SU-DHL-6 (cell line): ENCODE measurements around the gene DCXR.

Experiments
- H2AFZ ChIP-seq: fragments of 200-600 bp; sonication (generic); 2 replicates; pipeline ENCODE4 v1.6.1; 2014; ENCODE audit warnings: low read depth, mild to moderate bottlenecking, moderate library complexity, mixed read lengths, antibody characterized with exemption, low read length; ENCODE audit not compliant: severe bottlenecking
- H3F3A ChIP-seq: fragments of 200-600 bp; shearing (Covaris generic); 2 replicates; pipeline ENCODE4 v1.6.0; 2016; ENCODE audit warnings: antibody characterized with exemption, mild to moderate bottlenecking; ENCODE audit not compliant: insufficient read depth
- H3K27ac ChIP-seq: fragments of 200-600 bp; sonication (generic); 2 replicates; pipeline ENCODE4 v1.5.1; 2016; ENCODE audit warnings: low read depth, mild to moderate bottlenecking, low read length, moderate library complexity, mixed read lengths
- H3K27me3 ChIP-seq: fragments of 200-600 bp; sonication (generic), shearing (Covaris generic); 2 replicates; pipeline ENCODE4 v1.6.0; 2014; ENCODE audit warnings: mild to moderate bottlenecking, low read length
- H3K36me3 ChIP-seq: fragments of 200-600 bp; sonication (generic); 2 replicates; pipeline ENCODE4 v1.6.1; 2014; ENCODE audit warnings: mild to moderate bottlenecking, low read length, mixed read lengths
- H3K4me2 ChIP-seq: fragments of 300-600, 200-600 bp; shearing (Covaris generic), sonication (generic); 2 replicates; pipeline ENCODE4 v1.6.0; 2014; ENCODE audit warnings: low read length, low read depth, mild to moderate bottlenecking; ENCODE audit not compliant: poor library complexity, severe bottlenecking
- H3K4me3 ChIP-seq: fragments of 200-600 bp; sonication (generic); 2 replicates; pipeline ENCODE4 v1.5.1; 2014; ENCODE audit warnings: antibody characterized with exemption, low read length, mild to moderate bottlenecking, mixed read lengths; ENCODE audit not compliant: insufficient read depth, poor library complexity, severe bottlenecking
- H3K79me2 ChIP-seq: fragments of 200-600 bp; sonication (generic); 2 replicates; pipeline ENCODE4 v1.6.1; 2014; ENCODE audit warnings: mild to moderate bottlenecking, low read length, moderate library complexity; ENCODE audit not compliant: insufficient read depth
- H3K9ac ChIP-seq: fragments of 200-600 bp; sonication (generic); 2 replicates; pipeline ENCODE4 v1.7.0; 2014; ENCODE audit warnings: mild to moderate bottlenecking, low read length
- H3K9me2 ChIP-seq: fragments of 200-600 bp; sonication (generic); replicated peaks from 2 replicates; pipeline ENCODE4 v1.6.1; 2014; ENCODE audit warnings: low read length; ENCODE audit not compliant: insufficient read depth
- H3K9me3 ChIP-seq: fragments of 200-600 bp; sonication (generic); 2 replicates; pipeline ENCODE4 v1.6.1; 2014; ENCODE audit warnings: low read length, mixed read lengths; ENCODE audit not compliant: insufficient read depth
- H4K20me1 ChIP-seq: fragments of 200-600 bp; sonication (generic); 2 replicates; pipeline ENCODE4 v1.6.1; 2014; ENCODE audit warnings: low read depth, mild to moderate bottlenecking, antibody characterized with exemption, low read length, moderate library complexity, mixed read lengths
- EZH2phosphoT487 ChIP-seq: fragments of 200-600 bp; sonication (generic), shearing (Covaris generic); conservative IDR thresholded peaks from 2 replicates; pipeline ENCODE4 v1.6.1; 2018; ENCODE audit warnings: mild to moderate bottlenecking, antibody characterized with exemption, low read length, moderate library complexity, mixed read lengths
- TF ChIP-seq, protein P1 (sequence below): fragments of 200-600 bp; sonication (generic); IDR thresholded peaks from one replicate; pipeline ENCODE4 v1.5.1; 2017; ENCODE audit warnings: antibody characterized with exemption, mild to moderate bottlenecking, low read length, moderate library complexity; ENCODE audit not compliant: insufficient read depth, poor library complexity, severe bottlenecking

Gene DCXR

DNA sequence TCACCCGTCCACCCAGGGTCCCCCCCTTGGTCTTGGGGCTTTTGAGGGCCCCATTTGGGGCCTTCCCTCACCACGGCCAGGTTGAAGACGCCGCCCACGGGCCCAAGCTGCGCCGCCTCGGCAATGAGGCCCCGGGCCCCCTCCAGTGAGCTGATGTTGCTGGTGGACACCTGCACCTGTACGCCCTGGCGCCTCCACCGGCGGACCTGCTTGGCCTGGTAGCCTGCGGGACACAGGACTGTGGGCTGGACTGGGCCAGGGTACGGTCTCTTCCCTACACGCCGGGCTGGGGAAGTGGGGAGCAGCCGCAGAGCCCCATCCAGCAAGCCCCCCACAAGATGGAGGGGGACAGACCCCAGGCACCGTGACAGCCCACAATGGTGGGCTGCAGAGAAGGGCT is 45.0 kb upstream of the DCXR start:
- Histone ChIP-seq H3K27me3 (no peaks in the 10 kb centered on the region), H3K4me2 (no peak overlapping the region), H3K9me2 (no peaks in the 10 kb centered on the region), H3K27ac (no peak overlapping the region), H2AFZ (no peak overlapping the region), H3K36me3 (no peaks in the 10 kb centered on the region), H3F3A (no peaks in the 10 kb centered on the region), H3K9me3 (no peaks in the 10 kb centered on the region), H3K9ac (no peak overlapping the region), H3K4me3 (no peak overlapping the region), H3K79me2 (no peaks in the 10 kb centered on the region), H4K20me1 (no peaks in the 10 kb centered on the region)
- TF ChIP-seq, protein P1, sequence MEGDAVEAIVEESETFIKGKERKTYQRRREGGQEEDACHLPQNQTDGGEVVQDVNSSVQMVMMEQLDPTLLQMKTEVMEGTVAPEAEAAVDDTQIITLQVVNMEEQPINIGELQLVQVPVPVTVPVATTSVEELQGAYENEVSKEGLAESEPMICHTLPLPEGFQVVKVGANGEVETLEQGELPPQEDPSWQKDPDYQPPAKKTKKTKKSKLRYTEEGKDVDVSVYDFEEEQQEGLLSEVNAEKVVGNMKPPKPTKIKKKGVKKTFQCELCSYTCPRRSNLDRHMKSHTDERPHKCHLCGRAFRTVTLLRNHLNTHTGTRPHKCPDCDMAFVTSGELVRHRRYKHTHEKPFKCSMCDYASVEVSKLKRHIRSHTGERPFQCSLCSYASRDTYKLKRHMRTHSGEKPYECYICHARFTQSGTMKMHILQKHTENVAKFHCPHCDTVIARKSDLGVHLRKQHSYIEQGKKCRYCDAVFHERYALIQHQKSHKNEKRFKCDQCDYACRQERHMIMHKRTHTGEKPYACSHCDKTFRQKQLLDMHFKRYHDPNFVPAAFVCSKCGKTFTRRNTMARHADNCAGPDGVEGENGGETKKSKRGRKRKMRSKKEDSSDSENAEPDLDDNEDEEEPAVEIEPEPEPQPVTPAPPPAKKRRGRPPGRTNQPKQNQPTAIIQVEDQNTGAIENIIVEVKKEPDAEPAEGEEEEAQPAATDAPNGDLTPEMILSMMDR = no peak
- TF ChIP-seq EZH2phosphoT487 = no peak

DNA sequence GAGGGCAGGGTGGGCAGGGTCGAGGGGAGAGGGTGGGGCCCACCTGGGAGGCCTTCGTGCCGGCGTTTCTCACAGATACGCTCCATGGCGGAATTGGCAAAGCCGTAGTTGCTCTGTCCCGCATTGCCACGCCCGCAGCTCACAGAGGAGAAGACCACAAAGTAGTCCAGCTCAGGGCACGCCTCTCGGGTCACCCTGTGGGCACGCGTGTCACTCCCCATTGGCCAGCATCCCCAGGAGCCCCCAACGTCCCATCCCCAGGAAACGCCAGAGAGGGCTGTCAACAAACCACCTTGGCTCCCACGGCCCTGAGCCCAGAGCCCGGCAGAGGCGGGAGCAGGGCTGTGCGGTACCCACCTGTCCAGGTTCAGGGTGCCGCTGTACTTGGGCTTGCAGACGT is 44.5 kb upstream of the DCXR start:
- H3K36me3 ChIP-seq = no peaks in the 10 kb centered on the region
- H3K9me3 ChIP-seq = no peaks in the 10 kb centered on the region
- H3K9me2 ChIP-seq = no peaks in the 10 kb centered on the region
- H3K27ac ChIP-seq = no peak overlapping the region
- H3K9ac ChIP-seq = no peak overlapping the region
- H3K79me2 ChIP-seq = no peaks in the 10 kb centered on the region
- no peak overlapping the region for H3K4me2 ChIP-seq
- TF ChIP-seq, protein P1 = no peak
- no peak for TF ChIP-seq EZH2phosphoT487
- H3K27me3 ChIP-seq = no peaks in the 10 kb centered on the region
- H2AFZ ChIP-seq = no peak overlapping the region
- no peaks in the 10 kb centered on the region for H4K20me1 ChIP-seq
- H3F3A ChIP-seq = peaks cover 1% of the 10 kb centered on the region; the same call in 1 of the 2 replicates
- H3K4me3 ChIP-seq = no peak overlapping the region

DNA sequence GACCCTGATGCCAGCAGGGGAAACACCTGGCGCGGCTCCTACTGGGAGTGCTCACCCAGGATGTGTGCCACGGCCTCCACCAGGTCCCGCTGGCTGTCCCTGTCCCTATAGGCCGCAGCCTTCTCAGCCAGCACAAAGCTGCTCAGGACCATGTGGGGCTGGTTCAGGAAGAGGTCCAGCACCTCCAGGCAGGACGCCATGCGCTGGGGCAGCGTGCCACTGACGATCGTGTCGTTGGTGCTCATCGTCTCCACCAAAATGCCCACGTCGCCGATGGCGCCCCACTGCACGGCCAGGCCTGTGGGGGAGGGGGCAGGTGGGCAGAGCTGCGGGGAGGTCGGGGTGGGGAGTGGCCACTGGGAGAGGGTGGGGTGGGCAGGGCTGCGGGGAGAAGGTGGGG is 44.0 kb upstream of the DCXR start:
- Histone ChIP-seq H4K20me1 (no peaks in the 10 kb centered on the region), H3K4me2 (no peak overlapping the region), H3K4me3 (no peak overlapping the region), H3F3A (peaks cover 5% of the 10 kb centered on the region; the same call in 1 of the 2 replicates), H3K27me3 (no peaks in the 10 kb centered on the region), H3K36me3 (no peaks in the 10 kb centered on the region), H3K9me2 (no peaks in the 10 kb centered on the region), H3K9ac (no peak overlapping the region), H3K79me2 (no peaks in the 10 kb centered on the region), H3K9me3 (no peaks in the 10 kb centered on the region), H3K27ac (no peak overlapping the region), H2AFZ (no peak overlapping the region)
- TF ChIP-seq, protein P1 = no peak
- no peak for TF ChIP-seq EZH2phosphoT487
